Measurements from ENCODE around the gene UGT3A1.
"Not testable (repeated sequence)": the region's sequence is repeated elsewhere in the genome, so short reads cannot be mapped to it uniquely, and the experiment has no call there.

Gene UGT3A1

GRCh38 chr5:35990941-35991611, at the start of gene UGT3A1:
TSS of gene UGT3A1 (minus strand) at chr5:35991390. CDS start at chr5:35991240, 150 bp downstream.
- no peak for ATAC-seq
- TF ChIP-seq ARNTL (CRISPR knock-in tag; IDR thresholded peaks at IDR 0.05; ENCODE audit: borderline replicate concordance, low read depth) (no peak), ZNF70 (CRISPR knock-in tag; IDR thresholded peaks at IDR 0.05) (no peak), GLIS3 (CRISPR knock-in tag; IDR thresholded peaks at IDR 0.05) (no peak), ZC3H10 (CRISPR knock-in tag; IDR thresholded peaks at IDR 0.05) (no peak), ZNF565 (CRISPR knock-in tag; conservative IDR thresholded peaks at IDR 0.05; ENCODE audit: low read depth) (no peak), POU6F1 (CRISPR knock-in tag; IDR thresholded peaks at IDR 0.05; ENCODE audit: borderline replicate concordance, low read depth) (no peak), ZFP30 (CRISPR knock-in tag; IDR thresholded peaks at IDR 0.05) (no peak), CSRNP3 (CRISPR knock-in tag; IDR thresholded peaks at IDR 0.05) (no peak), CREB5 (CRISPR knock-in tag; IDR thresholded peaks at IDR 0.05; ENCODE audit: low read depth) (no peak), PPARA (CRISPR knock-in tag; IDR thresholded peaks at IDR 0.05; ENCODE audit: borderline replicate concordance) (no peak), OSR1 (CRISPR knock-in tag; IDR thresholded peaks at IDR 0.05) (no peak), TSHZ2 (CRISPR knock-in tag; IDR thresholded peaks at IDR 0.05) (no peak), RARB (CRISPR knock-in tag; IDR thresholded peaks at IDR 0.05) (no peak), TCF4 (CRISPR knock-in tag; IDR thresholded peaks at IDR 0.05; ENCODE audit: borderline replicate concordance) (no peak), BACH2 (CRISPR knock-in tag; IDR thresholded peaks at IDR 0.05; ENCODE audit: borderline replicate concordance) (no peak)

- no peak for ATAC-seq
- TF ChIP-seq ZC3H10 (CRISPR knock-in tag; IDR thresholded peaks at IDR 0.05), result no peak
- no peak for TF ChIP-seq OSR1 (CRISPR knock-in tag; IDR thresholded peaks at IDR 0.05)
- no peak for TF ChIP-seq ISL1 (CRISPR knock-in tag; IDR thresholded peaks at IDR 0.05)
- no peak for TF ChIP-seq PPARA (CRISPR knock-in tag; IDR thresholded peaks at IDR 0.05; ENCODE audit: borderline replicate concordance)
- no peak for TF ChIP-seq POU6F1 (CRISPR knock-in tag; IDR thresholded peaks at IDR 0.05; ENCODE audit: borderline replicate concordance, low read depth)
- no peak for TF ChIP-seq CSDC2 (CRISPR knock-in tag; IDR thresholded peaks at IDR 0.05)
- no peak for TF ChIP-seq PATZ1 (CRISPR knock-in tag; IDR thresholded peaks at IDR 0.05; ENCODE audit: borderline replicate concordance)
- no peak for TF ChIP-seq BACH2 (CRISPR knock-in tag; IDR thresholded peaks at IDR 0.05; ENCODE audit: borderline replicate concordance)
- no peak for TF ChIP-seq SNAI2 (CRISPR knock-in tag; IDR thresholded peaks at IDR 0.05)
- TF ChIP-seq ESRRG (CRISPR knock-in tag; IDR thresholded peaks at IDR 0.05), result no peak
- no peak for TF ChIP-seq RARB (CRISPR knock-in tag; IDR thresholded peaks at IDR 0.05)
- TF ChIP-seq ZFP30 (CRISPR knock-in tag; IDR thresholded peaks at IDR 0.05), result no peak
- TF ChIP-seq TSHZ2 (CRISPR knock-in tag; IDR thresholded peaks at IDR 0.05), result no peak
These were observed 44.5 kb upstream of the UGT3A1 start for GRCh38 chr5:36035696-36036095.

GRCh38 chr5:36034536-36035134, 43.4 kb upstream of the UGT3A1 start:
- not testable (repeated sequence) for ATAC-seq
